Activated CD4-positive, alpha-beta T cell treated with anti-CD3 and anti-CD28 coated beads for 36 hours (primary cell): ENCODE results near the gene EBLN1. TPM values are rescaled to one million over a fixed set of nuclear protein-coding genes. Genes with fewer than 3 reads are reported as not detected.

ENCODE experiments used
- ATAC-seq: fragments of 200-7000 bp; cut with Tn5 transposase; one replicate; pipeline ENCODE4 v1.10.0; 2021; ENCODE audit warnings: mild to moderate bottlenecking, moderate library complexity
- CTCF ChIA-PET: fragments of 350-600 bp; sonication (Branson Sonifier 250); formaldehyde crosslinking; loops from one replicate; lab custom pipeline; 2021; ENCODE audit warnings: antibody characterized with exemption; lab: Charles Lee
- POLR2A ChIA-PET: fragments of 350-600 bp; sonication (Branson Sonifier 250); formaldehyde crosslinking; loops from one replicate; lab custom pipeline; 2021; ENCODE audit warnings: antibody characterized with exemption, inconsistent platforms; lab: Charles Lee
- DNase-seq: peaks from one replicate; pipeline ENCODE4 v3.0.0-alpha.2; 2020
- H3K27ac Mint-ChIP-seq: one replicate; pipeline ENCODE4 v1.8.0; 2021; ENCODE audit warnings: mixed read lengths
- H3K27me3 Mint-ChIP-seq: one replicate; pipeline ENCODE4 v1.8.0; 2021; ENCODE audit warnings: mixed read lengths
- H3K36me3 Mint-ChIP-seq: one replicate; pipeline ENCODE4 v1.8.0; 2021; ENCODE audit warnings: low read depth, mixed read lengths
- H3K4me1 Mint-ChIP-seq: one replicate; pipeline ENCODE4 v1.8.0; 2021; ENCODE audit warnings: mixed read lengths
- H3K4me3 Mint-ChIP-seq: one replicate; pipeline ENCODE4 v1.8.0; 2021; ENCODE audit warnings: mild to moderate bottlenecking, moderate library complexity, mixed read lengths
- H3K9me3 Mint-ChIP-seq: one replicate; pipeline ENCODE4 v1.8.0; 2021; ENCODE audit warnings: low read depth, mixed read lengths
- intact Hi-C, 2 experiments: fragments of 100-400 bp; cut with DNase I in 1 of 2; cut with micrococcal nuclease in 1 of 2; formaldehyde crosslinking; loops; one replicate each; pipeline versions ENCODE4 v1.14.2 to v1.15.1; 2022 to 2024; cut with DNase I, micrococcal nuclease
- total RNA-seq, 2 experiments: library from RNA; stranded (reverse); gene quantifications; one replicate each; pipeline ENCODE4 v1.2.3, GENCODE V29; 2021

EBLN1 gene
- total RNA-seq: not detected

- Mint-ChIP-seq H3K27ac (no peak within 1 kb of the TSS), H3K27me3 (peaks cover 3% of the 10 kb centered on the region), H3K36me3 (no peaks in the 10 kb centered on the region), H3K4me3 (no peak within 1 kb of the TSS), H3K9me3 (no peaks in the 10 kb centered on the region), H3K4me1 (peaks cover 20% of the 10 kb centered on the region)
- DNase-seq: no peak
- POLR2A ChIA-PET: no interaction called here
- CTCF ChIA-PET: no interaction called here
- no peak for ATAC-seq
- intact Hi-C loops: loop anchor here in 1 of 2 experiments (10.0 kb wide), 1 partner anchor 847 kb away; no protein-coding TSS in a partner anchor
These were observed at the start of gene EBLN1 for GRCh38 chr10:22217842-22218241. TSS of gene EBLN1 (minus strand) at chr10:22218015. CDS start at chr10:22209983, 8,032 bp downstream.

- intact Hi-C loops: no loop called here
- ChIA-PET CTCF (no interaction called here), POLR2A (no interaction called here)
- Mint-ChIP-seq H3K27ac (no peak overlapping the region), H3K9me3 (no peaks in the 10 kb centered on the region), H3K27me3 (peaks cover 18% of the 10 kb centered on the region), H3K4me3 (no peak overlapping the region), H3K4me1 (no peaks in the 10 kb centered on the region), H3K36me3 (no peaks in the 10 kb centered on the region)
- ATAC-seq (no peak), DNase-seq (no peak)
These were observed 48.2 kb upstream of the EBLN1 start for GRCh38 chr10:22265839-22266537.

GRCh38 chr10:22263106-22263505 is 45.3 kb upstream of the EBLN1 start:
- no peaks in the 10 kb centered on the region for H3K36me3 Mint-ChIP-seq
- H3K4me1 Mint-ChIP-seq: peaks cover 17% of the 10 kb centered on the region
- intact Hi-C loops: loop anchor here in 1 of 2 experiments (5.0 kb wide), 1 partner anchor 159 kb away; no protein-coding TSS in a partner anchor
- no peak overlapping the region for H3K4me3 Mint-ChIP-seq
- H3K27ac Mint-ChIP-seq: no peak overlapping the region
- no peak for DNase-seq
- ChIA-PET CTCF (no interaction called here), POLR2A (no interaction called here)
- peaks cover 21% of the 10 kb centered on the region for H3K27me3 Mint-ChIP-seq
- no peak for ATAC-seq
- no peaks in the 10 kb centered on the region for H3K9me3 Mint-ChIP-seq

- intact Hi-C loops: loop anchor here in 1 of 2 experiments (2.0 kb wide), 1 partner anchor 730 kb away; no protein-coding TSS in a partner anchor
- ChIA-PET POLR2A (no interaction called here), CTCF (interaction anchor here (1.1 to 1.5 kb wide), 2 partner anchors 12 to 42 kb away, joined by 3 to 6 read pairs; no protein-coding TSS in a partner anchor)
- Mint-ChIP-seq H3K4me1 (peaks cover 24% of the 10 kb centered on the region), H3K4me3 (no peak overlapping the region), H3K36me3 (no peaks in the 10 kb centered on the region), H3K27ac (no peak overlapping the region), H3K27me3 (peaks cover 17% of the 10 kb centered on the region), H3K9me3 (no peaks in the 10 kb centered on the region)
- ATAC-seq (peak; percentile 68), DNase-seq (peak; percentile 33)
These were observed 41.5 kb upstream of the EBLN1 start for GRCh38 chr10:22259280-22259679.

GRCh38 chr10:22258471-22258870 is 40.7 kb upstream of the EBLN1 start:
- Mint-ChIP-seq H3K27me3 (peaks cover 15% of the 10 kb centered on the region), H3K9me3 (no peaks in the 10 kb centered on the region), H3K36me3 (peaks cover 1% of the 10 kb centered on the region), H3K27ac (no peak overlapping the region), H3K4me1 (peaks cover 24% of the 10 kb centered on the region), H3K4me3 (no peak overlapping the region)
- ChIA-PET POLR2A (interaction anchor here (0.5 kb wide), 2 partner anchors 22 to 328 kb away, joined by 4 to 8 read pairs; no protein-coding TSS in a partner anchor), CTCF (interaction anchor here (1.5 kb wide), 2 partner anchors 13 to 731 kb away, joined by 3 to 6 read pairs; no protein-coding TSS in a partner anchor)
- no peak for DNase-seq
- intact Hi-C loops: loop anchor here in 1 of 2 experiments (2.0 kb wide), 1 partner anchor 730 kb away; no protein-coding TSS in a partner anchor
- ATAC-seq: no peak

GRCh38 chr10:22253580-22253882 is 35.7 kb upstream of the EBLN1 start:
- ChIA-PET POLR2A (interaction anchor here (1.9 kb wide), 1 partner anchor 25 kb away, joined by 6 read pairs; no protein-coding TSS in a partner anchor), CTCF (interaction anchor here (0.9 to 1.4 kb wide), 6 partner anchors 16 to 758 kb away, joined by 3 to 4 read pairs (median 3); partner anchors contain the start of gene DNAJC1)
- no peaks in the 10 kb centered on the region for H3K9me3 Mint-ChIP-seq
- ATAC-seq: peak; percentile 2
- H3K27ac Mint-ChIP-seq: peak overlapping the region; percentile 91
- intact Hi-C loops: loop anchor here (1.0 to 5.0 kb wide), 7 partner anchors 67 to 844 kb away; partner anchors contain the start of genes MLLT10 (in 1 of the 2) and MSRB2 (in 1 of the 2)
- H3K27me3 Mint-ChIP-seq: peaks cover 12% of the 10 kb centered on the region
- peaks cover 8% of the 10 kb centered on the region for H3K36me3 Mint-ChIP-seq
- peaks cover 26% of the 10 kb centered on the region for H3K4me1 Mint-ChIP-seq
- DNase-seq: peak; percentile 57
- peak overlapping the region; percentile 93 for H3K4me3 Mint-ChIP-seq

- Mint-ChIP-seq H3K36me3 (peaks cover 8% of the 10 kb centered on the region), H3K4me1 (peaks cover 27% of the 10 kb centered on the region), H3K9me3 (no peaks in the 10 kb centered on the region), H3K27me3 (peaks cover 9% of the 10 kb centered on the region), H3K27ac (peak overlapping the region; percentile 91), H3K4me3 (peak overlapping the region; percentile 93)
- intact Hi-C loops: loop anchor here (1.0 to 5.0 kb wide), 9 partner anchors 24 to 844 kb away; partner anchors contain the start of genes COMMD3 (in 1 of the 2), MLLT10 (in 1 of the 2) and MSRB2 (in 1 of the 2)
- ATAC-seq (peak; percentile 22), DNase-seq (peak; percentile 59)
- CTCF ChIA-PET: interaction anchor here (0.6 to 1.4 kb wide), 4 partner anchors 17 to 757 kb away, joined by 3 to 4 read pairs (median 3); partner anchors contain the start of gene DNAJC1
- POLR2A ChIA-PET: interaction anchor here (1.9 kb wide), 1 partner anchor 24 kb away, joined by 6 read pairs; no protein-coding TSS in a partner anchor
These were observed 35.2 kb upstream of the EBLN1 start for GRCh38 chr10:22252801-22253579.

GRCh38 chr10:22252224-22252800 is 34.5 kb upstream of the EBLN1 start:
- DNase-seq (peak; percentile 78), ATAC-seq (peak; percentile 52)
- Mint-ChIP-seq H3K4me3 (peak overlapping the region; percentile 93), H3K4me1 (peaks cover 33% of the 10 kb centered on the region), H3K27me3 (peaks cover 9% of the 10 kb centered on the region), H3K36me3 (peaks cover 10% of the 10 kb centered on the region), H3K27ac (peak overlapping the region; percentile 100), H3K9me3 (no peaks in the 10 kb centered on the region)
- CTCF ChIA-PET: interaction anchor here (0.6 kb wide), 1 partner anchor 185 kb away, joined by 4 read pairs; no protein-coding TSS in a partner anchor
- POLR2A ChIA-PET: no interaction called here
- intact Hi-C loops: loop anchor here (1.0 to 5.0 kb wide), 8 partner anchors 23 to 845 kb away; partner anchors contain the start of genes COMMD3 (in 1 of the 2), MLLT10 (in 1 of the 2) and MSRB2 (in 1 of the 2)

- Mint-ChIP-seq H3K36me3 (peaks cover 10% of the 10 kb centered on the region), H3K27me3 (peaks cover 5% of the 10 kb centered on the region), H3K4me3 (peak overlapping the region; percentile 93), H3K4me1 (peaks cover 35% of the 10 kb centered on the region), H3K27ac (peak overlapping the region; percentile 100), H3K9me3 (no peaks in the 10 kb centered on the region)
- intact Hi-C loops: loop anchor here (1.0 to 5.0 kb wide), 9 partner anchors 22 to 846 kb away; partner anchors contain the start of genes COMMD3 (in 1 of the 2), DNAJC1 (in 1 of the 2), MLLT10 (in 1 of the 2) and MSRB2 (in 1 of the 2)
- ChIA-PET CTCF (no interaction called here), POLR2A (no interaction called here)
- DNase-seq (peak; percentile 83), ATAC-seq (peak; percentile 42)
These were observed 34.0 kb upstream of the EBLN1 start for GRCh38 chr10:22251751-22252223.

GRCh38 chr10:22250897-22251660 is 33.3 kb upstream of the EBLN1 start:
- ChIA-PET POLR2A (no interaction called here), CTCF (no interaction called here)
- ATAC-seq (no peak), DNase-seq (peak; percentile 7)
- Mint-ChIP-seq H3K36me3 (peaks cover 10% of the 10 kb centered on the region), H3K27me3 (peaks cover 5% of the 10 kb centered on the region), H3K27ac (peak overlapping the region; percentile 100), H3K9me3 (no peaks in the 10 kb centered on the region), H3K4me1 (peaks cover 40% of the 10 kb centered on the region), H3K4me3 (peak overlapping the region; percentile 93)
- intact Hi-C loops: loop anchor here (1.0 to 5.0 kb wide), 6 partner anchors 22 to 846 kb away; partner anchors contain the start of genes DNAJC1 (in 1 of the 2), MLLT10 (in 1 of the 2) and MSRB2 (in 1 of the 2)
